Measurements from ENCODE around the gene FNDC3B. TPM values are rescaled to one million over a fixed set of nuclear protein-coding genes. Genes with fewer than 3 reads are reported as not detected.

Gene FNDC3B
- total and polyA plus RNA-seq, 9 of the 15 experiments (the other 6 are each of a cell fraction or from before 2014, with no cell fraction given): 7.0 to 35.8 (median 16.2) TPM

- TF ChIP-seq, protein P1, sequence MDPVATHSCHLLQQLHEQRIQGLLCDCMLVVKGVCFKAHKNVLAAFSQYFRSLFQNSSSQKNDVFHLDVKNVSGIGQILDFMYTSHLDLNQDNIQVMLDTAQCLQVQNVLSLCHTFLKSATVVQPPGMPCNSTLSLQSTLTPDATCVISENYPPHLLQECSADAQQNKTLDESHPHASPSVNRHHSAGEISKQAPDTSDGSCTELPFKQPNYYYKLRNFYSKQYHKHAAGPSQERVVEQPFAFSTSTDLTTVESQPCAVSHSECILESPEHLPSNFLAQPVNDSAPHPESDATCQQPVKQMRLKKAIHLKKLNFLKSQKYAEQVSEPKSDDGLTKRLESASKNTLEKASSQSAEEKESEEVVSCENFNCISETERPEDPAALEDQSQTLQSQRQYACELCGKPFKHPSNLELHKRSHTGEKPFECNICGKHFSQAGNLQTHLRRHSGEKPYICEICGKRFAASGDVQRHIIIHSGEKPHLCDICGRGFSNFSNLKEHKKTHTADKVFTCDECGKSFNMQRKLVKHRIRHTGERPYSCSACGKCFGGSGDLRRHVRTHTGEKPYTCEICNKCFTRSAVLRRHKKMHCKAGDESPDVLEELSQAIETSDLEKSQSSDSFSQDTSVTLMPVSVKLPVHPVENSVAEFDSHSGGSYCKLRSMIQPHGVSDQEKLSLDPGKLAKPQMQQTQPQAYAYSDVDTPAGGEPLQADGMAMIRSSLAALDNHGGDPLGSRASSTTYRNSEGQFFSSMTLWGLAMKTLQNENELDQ (CRISPR knock-in tag; IDR thresholded peaks at IDR 0.05; ENCODE audit: borderline replicate concordance): no peak
- TF ChIP-seq CREM (IDR thresholded peaks at IDR 0.05; ENCODE audit: low read depth) (no peak), HIVEP1 (CRISPR knock-in tag; IDR thresholded peaks at IDR 0.05) (no peak), ZNF24 (IDR thresholded peaks at IDR 0.05) (no peak), GTF2B (IDR thresholded peaks at IDR 0.05; ENCODE audit: extremely low read depth, insufficient read length) (no peak)
- TF ChIP-seq, protein P2, sequence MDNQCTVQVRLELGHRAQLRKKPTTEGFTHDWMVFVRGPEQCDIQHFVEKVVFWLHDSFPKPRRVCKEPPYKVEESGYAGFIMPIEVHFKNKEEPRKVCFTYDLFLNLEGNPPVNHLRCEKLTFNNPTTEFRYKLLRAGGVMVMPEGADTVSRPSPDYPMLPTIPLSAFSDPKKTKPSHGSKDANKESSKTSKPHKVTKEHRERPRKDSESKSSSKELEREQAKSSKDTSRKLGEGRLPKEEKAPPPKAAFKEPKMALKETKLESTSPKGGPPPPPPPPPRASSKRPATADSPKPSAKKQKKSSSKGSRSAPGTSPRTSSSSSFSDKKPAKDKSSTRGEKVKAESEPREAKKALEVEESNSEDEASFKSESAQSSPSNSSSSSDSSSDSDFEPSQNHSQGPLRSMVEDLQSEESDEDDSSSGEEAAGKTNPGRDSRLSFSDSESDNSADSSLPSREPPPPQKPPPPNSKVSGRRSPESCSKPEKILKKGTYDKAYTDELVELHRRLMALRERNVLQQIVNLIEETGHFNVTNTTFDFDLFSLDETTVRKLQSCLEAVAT (IDR thresholded peaks at IDR 0.05): no peak
- TF ChIP-seq, protein P3, sequence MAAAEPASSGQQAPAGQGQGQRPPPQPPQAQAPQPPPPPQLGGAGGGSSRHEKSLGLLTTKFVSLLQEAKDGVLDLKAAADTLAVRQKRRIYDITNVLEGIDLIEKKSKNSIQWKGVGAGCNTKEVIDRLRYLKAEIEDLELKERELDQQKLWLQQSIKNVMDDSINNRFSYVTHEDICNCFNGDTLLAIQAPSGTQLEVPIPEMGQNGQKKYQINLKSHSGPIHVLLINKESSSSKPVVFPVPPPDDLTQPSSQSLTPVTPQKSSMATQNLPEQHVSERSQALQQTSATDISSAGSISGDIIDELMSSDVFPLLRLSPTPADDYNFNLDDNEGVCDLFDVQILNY (CRISPR knock-in tag; IDR thresholded peaks at IDR 0.05): no peak
These were observed 253.7 kb downstream of the FNDC3B start (continued) for GRCh38 chr3:172293093-172293492.
